Measurements from ENCODE around the gene KY. TPM values are rescaled to one million over a fixed set of nuclear protein-coding genes. Genes with fewer than 3 reads are reported as not detected.

Gene KY
- total RNA-seq, 1 experiment from 2014 or later = not detected

DNA sequence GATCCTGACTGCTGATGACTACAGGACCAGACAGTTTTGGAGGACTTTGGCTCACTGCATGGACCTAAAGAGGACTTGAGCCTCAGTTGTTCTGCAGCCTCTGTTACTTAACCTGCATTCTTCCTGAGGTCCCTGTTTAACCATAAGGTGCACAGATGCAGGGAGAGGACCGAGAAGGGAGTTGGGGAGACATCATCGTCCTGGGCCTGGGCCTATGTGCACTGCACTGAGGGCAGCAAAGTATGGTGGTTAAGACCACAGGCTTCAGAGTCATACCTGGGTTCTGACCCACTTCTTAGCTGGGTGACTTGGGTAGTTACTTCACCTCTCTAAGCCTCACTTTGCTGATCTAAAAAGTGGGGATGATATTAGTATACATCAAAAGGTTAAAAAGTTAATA is 21.9 kb downstream of the KY start:
- intact Hi-C loops (cut with micrococcal nuclease; ENCODE audit: unreplicated experiment) = no loop called here
- H3K4me3 ChIP-seq (ENCODE audit: low read depth in 2 of 2, low read length in 2 of 2) = no peak overlapping the region
- DNase-seq (ENCODE audit: low read depth, low spot score) = no peak
- in situ Hi-C loops (cut with HindIII; ENCODE audit: low pct_unique_long_range_greater_than_20kb, low sequenced_read_pairs) = no loop called here
- no peak for ATAC-seq
- POLR2A ChIA-PET = no interaction called here
- H3K36me3 ChIP-seq (ENCODE audit: control insufficient read depth, insufficient read depth, low read length) = no peaks in the 10 kb centered on the region
- TF ChIP-seq, protein P1, sequence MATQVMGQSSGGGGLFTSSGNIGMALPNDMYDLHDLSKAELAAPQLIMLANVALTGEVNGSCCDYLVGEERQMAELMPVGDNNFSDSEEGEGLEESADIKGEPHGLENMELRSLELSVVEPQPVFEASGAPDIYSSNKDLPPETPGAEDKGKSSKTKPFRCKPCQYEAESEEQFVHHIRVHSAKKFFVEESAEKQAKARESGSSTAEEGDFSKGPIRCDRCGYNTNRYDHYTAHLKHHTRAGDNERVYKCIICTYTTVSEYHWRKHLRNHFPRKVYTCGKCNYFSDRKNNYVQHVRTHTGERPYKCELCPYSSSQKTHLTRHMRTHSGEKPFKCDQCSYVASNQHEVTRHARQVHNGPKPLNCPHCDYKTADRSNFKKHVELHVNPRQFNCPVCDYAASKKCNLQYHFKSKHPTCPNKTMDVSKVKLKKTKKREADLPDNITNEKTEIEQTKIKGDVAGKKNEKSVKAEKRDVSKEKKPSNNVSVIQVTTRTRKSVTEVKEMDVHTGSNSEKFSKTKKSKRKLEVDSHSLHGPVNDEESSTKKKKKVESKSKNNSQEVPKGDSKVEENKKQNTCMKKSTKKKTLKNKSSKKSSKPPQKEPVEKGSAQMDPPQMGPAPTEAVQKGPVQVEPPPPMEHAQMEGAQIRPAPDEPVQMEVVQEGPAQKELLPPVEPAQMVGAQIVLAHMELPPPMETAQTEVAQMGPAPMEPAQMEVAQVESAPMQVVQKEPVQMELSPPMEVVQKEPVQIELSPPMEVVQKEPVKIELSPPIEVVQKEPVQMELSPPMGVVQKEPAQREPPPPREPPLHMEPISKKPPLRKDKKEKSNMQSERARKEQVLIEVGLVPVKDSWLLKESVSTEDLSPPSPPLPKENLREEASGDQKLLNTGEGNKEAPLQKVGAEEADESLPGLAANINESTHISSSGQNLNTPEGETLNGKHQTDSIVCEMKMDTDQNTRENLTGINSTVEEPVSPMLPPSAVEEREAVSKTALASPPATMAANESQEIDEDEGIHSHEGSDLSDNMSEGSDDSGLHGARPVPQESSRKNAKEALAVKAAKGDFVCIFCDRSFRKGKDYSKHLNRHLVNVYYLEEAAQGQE (IDR thresholded peaks at IDR 0.05; ENCODE audit: insufficient read depth in 1 of 2, low read depth in 2 of 2, low read length in 1 of 2) = no peak
- TF ChIP-seq SIN3A (IDR thresholded peaks at IDR 0.05; ENCODE audit: borderline replicate concordance, insufficient read depth, low read depth, low read length) (no peak), TCF7L2 (IDR thresholded peaks at IDR 0.05; ENCODE audit: low read depth, low read length) (no peak), POLR2AphosphoS5 (IDR thresholded peaks at IDR 0.05; ENCODE audit: low read depth, low read length) (no peak)
- TF ChIP-seq, protein P2, sequence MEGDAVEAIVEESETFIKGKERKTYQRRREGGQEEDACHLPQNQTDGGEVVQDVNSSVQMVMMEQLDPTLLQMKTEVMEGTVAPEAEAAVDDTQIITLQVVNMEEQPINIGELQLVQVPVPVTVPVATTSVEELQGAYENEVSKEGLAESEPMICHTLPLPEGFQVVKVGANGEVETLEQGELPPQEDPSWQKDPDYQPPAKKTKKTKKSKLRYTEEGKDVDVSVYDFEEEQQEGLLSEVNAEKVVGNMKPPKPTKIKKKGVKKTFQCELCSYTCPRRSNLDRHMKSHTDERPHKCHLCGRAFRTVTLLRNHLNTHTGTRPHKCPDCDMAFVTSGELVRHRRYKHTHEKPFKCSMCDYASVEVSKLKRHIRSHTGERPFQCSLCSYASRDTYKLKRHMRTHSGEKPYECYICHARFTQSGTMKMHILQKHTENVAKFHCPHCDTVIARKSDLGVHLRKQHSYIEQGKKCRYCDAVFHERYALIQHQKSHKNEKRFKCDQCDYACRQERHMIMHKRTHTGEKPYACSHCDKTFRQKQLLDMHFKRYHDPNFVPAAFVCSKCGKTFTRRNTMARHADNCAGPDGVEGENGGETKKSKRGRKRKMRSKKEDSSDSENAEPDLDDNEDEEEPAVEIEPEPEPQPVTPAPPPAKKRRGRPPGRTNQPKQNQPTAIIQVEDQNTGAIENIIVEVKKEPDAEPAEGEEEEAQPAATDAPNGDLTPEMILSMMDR (IDR thresholded peaks at IDR 0.05) = no peak
- H3K9me3 ChIP-seq (ENCODE audit: control insufficient read depth, insufficient read depth, low read depth, low read length) = peaks cover 16% of the 10 kb centered on the region
- H3K27me3 ChIP-seq (ENCODE audit: control insufficient read depth, insufficient read depth, low read length) = 0 out of 2 replicates have a peak, but pooled peaks cover 3% of the 10 kb centered on the region
- no TSS peak for BruUV-seq (replicated peaks)
- no peak overlapping the region for H3K27ac ChIP-seq (ENCODE audit: low read length)
- H3K4me1 ChIP-seq (ENCODE audit: control insufficient read depth, insufficient read depth, low read length) = no peaks in the 10 kb centered on the region; the same call in 1 of the 2 replicates
- CTCF ChIA-PET = no interaction called here

DNA sequence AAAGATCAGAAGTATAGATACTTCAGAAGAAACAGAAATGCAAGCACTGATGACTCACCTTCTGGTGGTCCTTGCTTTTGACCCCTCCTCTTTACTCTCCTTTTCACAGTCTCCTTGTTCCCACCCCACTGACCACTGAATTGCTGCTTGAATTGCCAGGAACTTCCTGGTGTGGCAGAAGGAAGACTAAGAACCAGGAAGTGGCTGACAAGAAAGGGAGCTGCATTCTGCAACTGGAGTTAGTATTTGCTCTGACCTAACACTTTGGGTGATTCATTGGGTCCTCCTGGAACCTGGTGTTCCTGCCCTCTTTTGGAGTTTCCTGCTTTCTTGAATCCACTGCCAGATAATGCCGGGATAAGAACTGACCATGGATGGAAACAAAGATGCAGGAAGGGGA is 23.0 kb downstream of the KY start:
- DNase-seq (ENCODE audit: low read depth, low spot score) = no peak
- H3K27me3 ChIP-seq (ENCODE audit: control insufficient read depth, insufficient read depth, low read length) = no peaks in the 10 kb centered on the region

More for the DNA sequence above, 23.0 kb downstream of the KY start:
- intact Hi-C loops (cut with micrococcal nuclease; ENCODE audit: unreplicated experiment) = no loop called here
- H3K9me3 ChIP-seq (ENCODE audit: control insufficient read depth, insufficient read depth, low read depth, low read length) = peaks cover 16% of the 10 kb centered on the region
- ChIA-PET CTCF (no interaction called here), POLR2A (no interaction called here)
- no TSS peak for BruUV-seq (replicated peaks)
- no peak overlapping the region for H3K27ac ChIP-seq (ENCODE audit: low read length)
- TF ChIP-seq TCF7L2 (IDR thresholded peaks at IDR 0.05; ENCODE audit: low read depth, low read length) = no peak
- TF ChIP-seq SIN3A (IDR thresholded peaks at IDR 0.05; ENCODE audit: borderline replicate concordance, insufficient read depth, low read depth, low read length) = no peak
- TF ChIP-seq, protein P1 (IDR thresholded peaks at IDR 0.05; ENCODE audit: insufficient read depth in 1 of 2, low read depth in 2 of 2, low read length in 1 of 2) = no peak
- TF ChIP-seq, protein P2 (IDR thresholded peaks at IDR 0.05) = no peak
- no peak for TF ChIP-seq POLR2AphosphoS5 (IDR thresholded peaks at IDR 0.05; ENCODE audit: low read depth, low read length)
- no peaks in the 10 kb centered on the region for H3K36me3 ChIP-seq (ENCODE audit: control insufficient read depth, insufficient read depth, low read length)
- in situ Hi-C loops (cut with HindIII; ENCODE audit: low pct_unique_long_range_greater_than_20kb, low sequenced_read_pairs) = no loop called here
- no peak overlapping the region for H3K4me3 ChIP-seq (ENCODE audit: low read depth in 2 of 2, low read length in 2 of 2)
- no peaks in the 10 kb centered on the region; the same call in 1 of the 2 replicates for H3K4me1 ChIP-seq (ENCODE audit: control insufficient read depth, insufficient read depth, low read length)
- ATAC-seq = no peak

All from Panc1 (cell line).